ENCODE measurements around the gene FOXE3.

- TF ChIP-seq, protein P1, sequence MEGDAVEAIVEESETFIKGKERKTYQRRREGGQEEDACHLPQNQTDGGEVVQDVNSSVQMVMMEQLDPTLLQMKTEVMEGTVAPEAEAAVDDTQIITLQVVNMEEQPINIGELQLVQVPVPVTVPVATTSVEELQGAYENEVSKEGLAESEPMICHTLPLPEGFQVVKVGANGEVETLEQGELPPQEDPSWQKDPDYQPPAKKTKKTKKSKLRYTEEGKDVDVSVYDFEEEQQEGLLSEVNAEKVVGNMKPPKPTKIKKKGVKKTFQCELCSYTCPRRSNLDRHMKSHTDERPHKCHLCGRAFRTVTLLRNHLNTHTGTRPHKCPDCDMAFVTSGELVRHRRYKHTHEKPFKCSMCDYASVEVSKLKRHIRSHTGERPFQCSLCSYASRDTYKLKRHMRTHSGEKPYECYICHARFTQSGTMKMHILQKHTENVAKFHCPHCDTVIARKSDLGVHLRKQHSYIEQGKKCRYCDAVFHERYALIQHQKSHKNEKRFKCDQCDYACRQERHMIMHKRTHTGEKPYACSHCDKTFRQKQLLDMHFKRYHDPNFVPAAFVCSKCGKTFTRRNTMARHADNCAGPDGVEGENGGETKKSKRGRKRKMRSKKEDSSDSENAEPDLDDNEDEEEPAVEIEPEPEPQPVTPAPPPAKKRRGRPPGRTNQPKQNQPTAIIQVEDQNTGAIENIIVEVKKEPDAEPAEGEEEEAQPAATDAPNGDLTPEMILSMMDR (IDR thresholded peaks at IDR 0.05 in 2 of 3, conservative IDR thresholded peaks at IDR 0.05 in 1 of 3; ENCODE audit: insufficient read depth in 2 of 3, low read depth in 1 of 3, low read length in 3 of 3): no peak
- TF ChIP-seq TCF7 (IDR thresholded peaks at IDR 0.05; ENCODE audit: borderline replicate concordance): no peak
- no peak for TF ChIP-seq BRF2 (IDR thresholded peaks at IDR 0.05; ENCODE audit: borderline replicate concordance, insufficient read depth, insufficient read length)
- TF ChIP-seq ZEB2 (IDR thresholded peaks at IDR 0.05): no peak
- no peak for TF ChIP-seq TRIM28 (IDR thresholded peaks at IDR 0.05)
- no peak for TF ChIP-seq ZNF311 (CRISPR knock-in tag; IDR thresholded peaks at IDR 0.05)
- TF ChIP-seq, protein P2, sequence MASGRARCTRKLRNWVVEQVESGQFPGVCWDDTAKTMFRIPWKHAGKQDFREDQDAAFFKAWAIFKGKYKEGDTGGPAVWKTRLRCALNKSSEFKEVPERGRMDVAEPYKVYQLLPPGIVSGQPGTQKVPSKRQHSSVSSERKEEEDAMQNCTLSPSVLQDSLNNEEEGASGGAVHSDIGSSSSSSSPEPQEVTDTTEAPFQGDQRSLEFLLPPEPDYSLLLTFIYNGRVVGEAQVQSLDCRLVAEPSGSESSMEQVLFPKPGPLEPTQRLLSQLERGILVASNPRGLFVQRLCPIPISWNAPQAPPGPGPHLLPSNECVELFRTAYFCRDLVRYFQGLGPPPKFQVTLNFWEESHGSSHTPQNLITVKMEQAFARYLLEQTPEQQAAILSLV (tag; IDR thresholded peaks at IDR 0.05): no peak
- TF ChIP-seq CBFB (CRISPR knock-in tag; IDR thresholded peaks at IDR 0.05): no peak
- TF ChIP-seq ZNF239 (CRISPR knock-in tag; IDR thresholded peaks at IDR 0.05): no peak
- no peak for TF ChIP-seq MAFK (IDR thresholded peaks at IDR 0.05; ENCODE audit: low read length)
- no peak for TF ChIP-seq NFE2L1 (tag; IDR thresholded peaks at IDR 0.05; ENCODE audit: borderline replicate concordance, low read depth)
These were observed 44.4 kb downstream of the FOXE3 start for GRCh38 chr1:47460456-47460855.

Measured in K562 (cell line).